ENCODE measurements around the gene GIPC3. TPM values are rescaled to one million over a fixed set of nuclear protein-coding genes. Genes with fewer than 3 reads are reported as not detected.

The GIPC3 gene
- total RNA-seq, 4 donors from 2014 or later: 0.18 to 0.76 (median 0.22) TPM

DNA sequence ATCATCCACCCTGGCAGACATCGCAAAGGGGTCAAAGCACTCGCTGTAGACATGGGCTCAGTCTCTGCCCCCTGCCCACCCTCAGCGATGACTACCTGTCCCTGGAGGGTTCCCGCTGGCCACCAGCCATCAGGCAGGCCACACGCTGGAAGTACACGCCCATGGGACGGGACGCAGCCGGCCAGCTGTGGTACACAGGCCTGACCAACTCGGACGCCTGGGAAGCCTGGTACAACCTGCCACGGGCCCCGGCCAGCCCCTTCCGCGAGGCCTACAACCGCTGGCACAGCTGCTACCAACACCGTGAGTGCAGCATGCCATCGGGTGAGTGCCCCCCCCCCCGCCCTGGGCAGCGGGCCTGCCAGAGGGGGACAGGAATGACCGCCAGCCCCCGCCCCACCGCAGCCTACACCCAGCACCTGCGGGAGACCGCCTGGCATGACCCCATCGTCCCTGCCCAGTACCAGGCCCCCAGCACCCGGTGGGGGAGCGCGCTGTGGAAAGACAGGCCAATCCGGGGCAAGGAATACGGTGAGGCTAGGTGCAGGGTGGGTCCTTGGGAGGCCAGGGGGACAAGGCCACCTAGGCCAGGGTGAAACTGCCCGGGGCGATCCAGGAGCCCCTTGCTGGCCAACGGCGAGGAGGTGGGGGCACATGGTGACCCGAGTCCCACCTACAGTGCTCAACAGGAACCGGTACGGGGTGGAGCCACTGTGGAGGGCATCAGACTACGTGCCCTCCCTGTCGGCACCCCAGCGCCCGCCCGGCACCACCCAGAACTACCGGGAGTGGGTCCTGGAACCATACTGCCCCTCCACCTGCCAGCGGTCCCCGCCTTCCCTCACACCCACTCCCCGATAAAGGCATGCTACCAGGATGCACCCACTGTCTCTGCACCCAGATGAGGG lies 41.9 kb upstream of the GIPC3 start:
- intact Hi-C loops (cut with DNase I): loop anchor here (10.0 kb wide), 1 partner anchor 161 kb away; the partner anchor contains the start of genes PIP5K1C and TJP3
- DNase-seq: no peak
- peaks cover 0 to 27% (median 0%) of the 10 kb centered on the region in 3 donors for H3K4me1 ChIP-seq

DNA sequence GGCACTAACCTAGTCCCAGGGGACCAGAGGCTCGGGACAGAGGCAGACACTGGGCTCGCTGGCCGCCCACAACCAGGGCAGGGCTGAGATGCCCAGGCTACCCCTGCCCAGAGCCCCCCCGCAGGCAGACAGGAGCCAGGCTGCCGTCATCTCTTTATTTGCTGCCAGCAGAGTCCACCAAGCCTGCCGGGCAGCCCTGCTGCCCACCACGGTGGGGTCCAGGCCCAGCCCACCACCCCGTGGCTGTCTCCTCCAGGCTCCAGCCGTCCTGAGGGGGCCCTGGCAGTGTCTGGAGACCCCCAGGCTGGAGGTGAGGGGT lies 41.3 kb upstream of the GIPC3 start:
- intact Hi-C loops (cut with DNase I): loop anchor here (10.0 kb wide), 1 partner anchor 161 kb away; the partner anchor contains the start of genes PIP5K1C and TJP3
- H3K4me3 ChIP-seq: no peak overlapping the region
- peaks cover 0 to 61% (median 3%) of the 10 kb centered on the region in 3 donors for H3K36me3 ChIP-seq
- no peaks in the 10 kb centered on the region for H3K9me3 ChIP-seq
- no peak for TF ChIP-seq POLR2A (IDR thresholded peaks at IDR 0.05)
- TF ChIP-seq, protein P1, sequence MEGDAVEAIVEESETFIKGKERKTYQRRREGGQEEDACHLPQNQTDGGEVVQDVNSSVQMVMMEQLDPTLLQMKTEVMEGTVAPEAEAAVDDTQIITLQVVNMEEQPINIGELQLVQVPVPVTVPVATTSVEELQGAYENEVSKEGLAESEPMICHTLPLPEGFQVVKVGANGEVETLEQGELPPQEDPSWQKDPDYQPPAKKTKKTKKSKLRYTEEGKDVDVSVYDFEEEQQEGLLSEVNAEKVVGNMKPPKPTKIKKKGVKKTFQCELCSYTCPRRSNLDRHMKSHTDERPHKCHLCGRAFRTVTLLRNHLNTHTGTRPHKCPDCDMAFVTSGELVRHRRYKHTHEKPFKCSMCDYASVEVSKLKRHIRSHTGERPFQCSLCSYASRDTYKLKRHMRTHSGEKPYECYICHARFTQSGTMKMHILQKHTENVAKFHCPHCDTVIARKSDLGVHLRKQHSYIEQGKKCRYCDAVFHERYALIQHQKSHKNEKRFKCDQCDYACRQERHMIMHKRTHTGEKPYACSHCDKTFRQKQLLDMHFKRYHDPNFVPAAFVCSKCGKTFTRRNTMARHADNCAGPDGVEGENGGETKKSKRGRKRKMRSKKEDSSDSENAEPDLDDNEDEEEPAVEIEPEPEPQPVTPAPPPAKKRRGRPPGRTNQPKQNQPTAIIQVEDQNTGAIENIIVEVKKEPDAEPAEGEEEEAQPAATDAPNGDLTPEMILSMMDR (IDR thresholded peaks at IDR 0.05): no peak
- no peak for DNase-seq
- H3K4me1 ChIP-seq: peaks cover 0 to 23% (median 0%) of the 10 kb centered on the region in 3 donors
- 95% methylated on average over 3 of the region's 9 CpGs; no CpG with 5 or more reads in 1 of the 2 donors for WGBS, 2 donors
- H3K27ac ChIP-seq: no peak overlapping the region
- H3K27me3 ChIP-seq: no peaks in the 10 kb centered on the region

More for the DNA sequence above, 41.9 kb upstream of the GIPC3 start:
- no peaks in the 10 kb centered on the region for H3K9me3 ChIP-seq
- no peaks in the 10 kb centered on the region for H3K27me3 ChIP-seq
- TF ChIP-seq, protein P1 (IDR thresholded peaks at IDR 0.05): no peak
- no peak for TF ChIP-seq POLR2A (IDR thresholded peaks at IDR 0.05)
- H3K36me3 ChIP-seq: peaks cover 0 to 62% (median 3%) of the 10 kb centered on the region in 3 donors
- H3K4me3 ChIP-seq: no peak overlapping the region
- H3K27ac ChIP-seq: no peak overlapping the region
- WGBS, 2 donors: 79 to 90% methylated on average over 6 to 11 of the region's 47 CpGs

DNA sequence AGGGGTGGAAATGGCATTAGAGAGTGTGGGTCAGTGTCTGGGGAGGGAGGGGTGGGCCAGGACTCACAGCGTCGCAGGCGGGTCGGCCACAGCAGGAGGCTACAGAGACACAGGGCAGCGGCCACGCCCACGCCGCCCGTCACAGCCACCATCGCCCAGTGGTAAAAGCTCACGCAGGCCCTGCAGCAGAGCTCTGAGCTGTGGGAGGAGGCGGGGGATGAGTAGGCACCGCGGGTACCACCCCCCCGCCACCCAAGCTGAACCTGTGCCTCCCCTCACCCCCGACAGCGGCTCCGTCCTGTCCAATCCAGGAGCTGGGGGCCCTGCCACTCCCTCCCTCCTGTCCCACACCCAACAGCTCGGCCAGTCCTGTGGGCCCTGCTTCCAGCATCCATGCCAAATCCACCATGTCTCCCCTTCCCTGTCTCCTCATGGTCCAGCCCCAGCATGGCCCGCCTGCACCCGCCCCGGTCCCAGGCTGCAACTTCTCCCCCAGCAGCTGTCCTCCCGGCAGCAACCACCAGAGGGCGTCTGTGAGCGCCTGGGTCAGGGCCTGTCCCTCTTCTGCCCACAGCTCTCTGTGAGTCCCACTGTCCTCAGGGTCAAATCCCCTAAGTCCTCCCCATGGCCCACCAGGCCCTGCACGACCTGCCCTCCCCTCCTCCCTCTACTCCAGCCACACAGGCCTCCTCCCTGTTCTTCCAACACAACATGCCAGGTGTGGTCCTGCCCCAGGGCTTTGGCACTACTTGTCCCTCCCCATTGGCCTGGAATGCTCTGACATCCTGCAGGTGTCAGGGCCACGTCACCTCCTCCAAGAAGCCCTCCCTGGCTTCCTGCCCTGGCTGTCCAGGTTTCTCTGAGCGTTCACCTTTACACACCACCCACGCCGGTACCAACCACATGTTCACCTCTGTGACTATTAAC lies 40.3 kb upstream of the GIPC3 start:
- peaks cover 0 to 19% (median 0%) of the 10 kb centered on the region in 3 donors for H3K4me1 ChIP-seq
- intact Hi-C loops (cut with DNase I): loop anchor here (5.0 to 10.0 kb wide), 2 partner anchors 77 to 160 kb away; partner anchors contain the start of genes PIP5K1C and TJP3
- no peak overlapping the region for H3K4me3 ChIP-seq
- WGBS, 2 donors: 51 to 55% methylated on average over 16 to 22 of the region's 30 CpGs
- H3K27me3 ChIP-seq: no peaks in the 10 kb centered on the region
- H3K9me3 ChIP-seq: no peaks in the 10 kb centered on the region
- no peak overlapping the region for H3K27ac ChIP-seq
- DNase-seq: no peak
- no peak for TF ChIP-seq POLR2A (IDR thresholded peaks at IDR 0.05)
- TF ChIP-seq, protein P1 (IDR thresholded peaks at IDR 0.05): peak; percentile 61 to 94 (median 89)
- H3K36me3 ChIP-seq: peaks cover 0 to 56% (median 3%) of the 10 kb centered on the region in 3 donors

DNA sequence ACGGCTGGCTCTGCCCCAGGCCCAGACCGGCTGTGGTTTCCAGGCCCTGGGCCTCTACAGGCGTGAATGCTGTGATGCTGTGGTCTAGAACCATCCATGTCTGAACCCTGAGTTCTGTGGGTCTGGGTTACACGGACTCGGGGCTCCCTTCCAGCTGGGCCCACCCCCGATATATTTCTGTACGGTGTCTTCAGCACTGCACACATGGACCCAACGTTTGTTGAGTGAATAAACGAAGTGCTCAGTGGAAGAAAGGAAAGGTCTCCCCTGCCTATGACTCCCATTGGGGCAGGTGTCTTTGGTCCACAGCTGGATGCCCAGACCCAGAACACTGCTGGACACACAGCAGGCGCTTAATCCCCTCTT lies 39.6 kb upstream of the GIPC3 start:
- no peaks in the 10 kb centered on the region for H3K9me3 ChIP-seq
- intact Hi-C loops (cut with DNase I): loop anchor here (5.0 to 10.0 kb wide), 2 partner anchors 77 to 159 kb away; partner anchors contain the start of genes PIP5K1C and TJP3
- no peak for DNase-seq
- H3K4me3 ChIP-seq: no peak overlapping the region
- H3K36me3 ChIP-seq: peaks cover 0 to 62% (median 3%) of the 10 kb centered on the region in 3 donors
- WGBS, 2 donors: 65% methylated on average over 9 of the region's 10 CpGs; no CpG with 5 or more reads in 1 of the 2 donors
- no peak for TF ChIP-seq POLR2A (IDR thresholded peaks at IDR 0.05)
- TF ChIP-seq, protein P1 (IDR thresholded peaks at IDR 0.05): no peak
- no peak overlapping the region for H3K27ac ChIP-seq
- H3K4me1 ChIP-seq: peaks cover 0 to 19% (median 0%) of the 10 kb centered on the region in 3 donors
- no peaks in the 10 kb centered on the region for H3K27me3 ChIP-seq
